HCT116 (cell line): ENCODE data around the gene DOCK9. TPM values are rescaled to one million over a fixed set of nuclear protein-coding genes. Genes with fewer than 3 reads are reported as not detected.

Experiments
- ATAC-seq: fragments of 200-7000 bp; cut with Tn5 transposase; 2 replicates; pipeline ENCODE4 v1.9.1; 2020; ENCODE audit warnings: mild to moderate bottlenecking, moderate library complexity
- BruUV-seq: library from RNA; stranded (reverse); fragments of 400-500 nt; replicated peaks from 2 replicates; lab custom pipeline; 2021; lab: Mats Ljungman, UMichigan
- CTCF ChIA-PET: fragments of 300-600 bp; sonication (Branson Sonifier 250); formaldehyde crosslinking; loops from one replicate; lab custom pipeline; 2021; ENCODE audit warnings: antibody characterized with exemption; lab: Charles Lee
- POLR2A ChIA-PET: fragments of 300-600, 350-600 bp; sonication (Branson Sonifier 250); formaldehyde crosslinking; loops from one replicate; lab custom pipeline; 2021; ENCODE audit warnings: antibody characterized with exemption; lab: Charles Lee
- RAD21 ChIA-PET, 2 experiments: fragments of 300-600 bp; sonication (Branson Sonifier 250); formaldehyde crosslinking; loops; one replicate each; lab custom pipeline; 2023; ENCODE audit warnings: low total read pairs in 2 of 2; ENCODE audit not compliant: uncharacterized antibody in 2 of 2, unreplicated experiment in 2 of 2, low non-redundant PET in 1 of 2; lab: Charles Lee
- DNase-seq: peaks from one replicate; pipeline ENCODE4 v3.0.0-alpha.2; 2010; ENCODE audit warnings: low read depth, low spot score
- H2AFZ ChIP-seq: fragments of 200-600 bp; shearing (Covaris generic), sonication (generic); 2 replicates; pipeline ENCODE4 v1.6.1; 2017; ENCODE audit warnings: low read depth, mixed run types, mixed read lengths, antibody characterized with exemption, low read length; ENCODE audit not compliant: poor library complexity, severe bottlenecking
- H3K27ac ChIP-seq: 2 replicates; pipeline ENCODE4 v1.5.1; 2012; ENCODE audit warnings: low read depth, low read length
- H3K27me3 ChIP-seq: fragments of 200-600 bp; sonication (generic); 2 replicates; pipeline ENCODE4 v1.6.1; 2016; ENCODE audit warnings: mixed run types, low read length, mixed read lengths; ENCODE audit not compliant: insufficient read depth
- H3K36me3 ChIP-seq, 2 experiments: fragments of 200-500 bp in 1 of 2; fragments of 200-600 bp in 1 of 2; sonication (Bioruptor generic) in 1 of 2; sonication (generic) in 1 of 2; 2 replicates each; pipeline versions ENCODE4 v1.5.1 to v1.6.1; 2014 to 2016; ENCODE audit warnings: low read length in 2 of 2, inconsistent platforms in 1 of 2, mixed read lengths in 1 of 2, mixed run types in 1 of 2; ENCODE audit not compliant: insufficient read depth in 2 of 2, control insufficient read depth in 1 of 2
- H3K4me1 ChIP-seq, 2 experiments: fragments of 200-600 bp in 1 of 2; sonication (generic) in 1 of 2; 2 replicates each; pipeline versions ENCODE4 v1.5.1 to v1.6.1; 2012 to 2017; ENCODE audit warnings: low read length in 2 of 2, inconsistent platforms in 1 of 2, mild to moderate bottlenecking in 1 of 2, mixed read lengths in 1 of 2, mixed run types in 1 of 2, moderate library complexity in 1 of 2; ENCODE audit not compliant: insufficient read depth in 2 of 2, control insufficient read depth in 1 of 2
- H3K4me2 ChIP-seq: fragments of 200-600 bp; sonication (generic); 2 replicates; pipeline ENCODE4 v1.6.1; 2017; ENCODE audit warnings: mixed run types, low read length, mixed read lengths
- H3K4me3 ChIP-seq, 2 experiments: fragments of 200-600 bp in 1 of 2; sonication (generic) in 1 of 2; replicated peaks in 1 of 2; 2 replicates each; pipeline ENCODE4 v1.5.1; 2011 to 2016; ENCODE audit warnings: low read length in 2 of 2, control low read depth in 1 of 2, low read depth in 1 of 2, mild to moderate bottlenecking in 1 of 2, mixed read lengths in 1 of 2, mixed run types in 1 of 2
- H3K79me2 ChIP-seq: fragments of 200-600 bp; sonication (generic); 2 replicates; pipeline ENCODE4 v1.6.1; 2017; ENCODE audit warnings: mild to moderate bottlenecking, mixed run types, low read length, moderate library complexity, mixed read lengths; ENCODE audit not compliant: insufficient read depth
- H3K9ac ChIP-seq: fragments of 200-600 bp; sonication (generic); 2 replicates; pipeline ENCODE4 v1.6.1; 2016; ENCODE audit warnings: low read length, mixed read lengths
- H3K9me2 ChIP-seq: fragments of 200-600 bp; sonication (generic), shearing (Covaris generic); 2 replicates; pipeline ENCODE4 v1.6.1; 2017; ENCODE audit warnings: mixed run types, mild to moderate bottlenecking, moderate library complexity; ENCODE audit not compliant: insufficient read depth
- H3K9me3 ChIP-seq, 2 experiments: fragments of 200-500 bp in 1 of 2; fragments of 200-600 bp in 1 of 2; sonication (Bioruptor generic) in 1 of 2; sonication (generic) in 1 of 2; 2 replicates each; pipeline ENCODE4 v1.6.1; 2014 to 2017; ENCODE audit warnings: low read length in 2 of 2, mixed read lengths in 2 of 2, inconsistent platforms in 1 of 2, low read depth in 1 of 2, mild to moderate bottlenecking in 1 of 2, mixed run types in 1 of 2, moderate library complexity in 1 of 2; ENCODE audit not compliant: control insufficient read depth in 1 of 2, insufficient read depth in 1 of 2
- H4K20me1 ChIP-seq: fragments of 200-600 bp; sonication (generic), shearing (Covaris generic); 2 replicates; pipeline ENCODE4 v1.6.1; 2017; ENCODE audit warnings: mixed run types, mild to moderate bottlenecking, moderate library complexity; ENCODE audit not compliant: insufficient read depth
- CEBPB ChIP-seq: IDR thresholded peaks from 2 replicates; pipeline ENCODE4 v1.6.1; 2012; ENCODE audit warnings: low read depth
- ELF1 ChIP-seq: IDR thresholded peaks from 2 replicates; pipeline ENCODE4 v1.6.1; 2012; ENCODE audit warnings: low read depth, borderline replicate concordance
- EZH2 ChIP-seq: fragments of 200-600 bp; sonication (generic); IDR thresholded peaks from 2 replicates; pipeline ENCODE4 v1.6.1; 2017; ENCODE audit warnings: antibody characterized with exemption, mixed run types
- EZH2phosphoT487 ChIP-seq: fragments of 200-600 bp; IDR thresholded peaks from 2 replicates; pipeline ENCODE4 v1.6.1; 2018; ENCODE audit warnings: antibody characterized with exemption, borderline replicate concordance
- FOSL1 ChIP-seq: IDR thresholded peaks from 2 replicates; pipeline ENCODE4 v1.6.1; 2012; ENCODE audit warnings: low read depth
- POLR2A ChIP-seq: IDR thresholded peaks from 2 replicates; pipeline ENCODE4 v1.7.0; 2011; ENCODE audit warnings: borderline replicate concordance; ENCODE audit not compliant: insufficient read depth, insufficient read length; ENCODE audit errors: extremely low read depth
- POLR2AphosphoS5 ChIP-seq: IDR thresholded peaks from 2 replicates; pipeline ENCODE4 v1.6.1; 2011; ENCODE audit warnings: mild to moderate bottlenecking, low read depth, low read length, moderate library complexity
- SIN3A ChIP-seq: IDR thresholded peaks from 2 replicates; pipeline ENCODE4 v1.6.1; 2012; ENCODE audit warnings: low read depth
- SP1 ChIP-seq: IDR thresholded peaks from 2 replicates; pipeline ENCODE4 v1.6.1; 2012; ENCODE audit warnings: low read depth
- SRF ChIP-seq: IDR thresholded peaks from 2 replicates; pipeline ENCODE4 v1.6.1; 2012; ENCODE audit warnings: low read depth
- ZFX ChIP-seq: fragments of 450-650 bp; IDR thresholded peaks from 2 replicates; pipeline ENCODE4 v1.6.1; 2017
- ZNF274 ChIP-seq: fragments of 200-500 bp; sonication (Bioruptor generic); IDR thresholded peaks from 2 replicates; pipeline ENCODE4 v1.6.1; 2014; ENCODE audit warnings: mild to moderate bottlenecking, low read depth, low read length, inconsistent platforms
- intact Hi-C: fragments of 100-400 bp; cut with micrococcal nuclease; formaldehyde crosslinking; loops from 2 replicates; pipeline ENCODE4 v1.10.0; 2022
- total RNA-seq: library from RNA; stranded (reverse); gene quantifications from one replicate; pipeline ENCODE4 v1.2.1, GENCODE V29; 2021; ENCODE audit not compliant: unreplicated experiment
- TF ChIP-seq, protein P1 (sequence below): IDR thresholded peaks from 2 replicates; pipeline ENCODE4 v1.6.1; 2012; ENCODE audit warnings: low read depth

DOCK9 gene
- total RNA-seq, 1 experiment from 2014 or later: 58.8 TPM

DNA sequence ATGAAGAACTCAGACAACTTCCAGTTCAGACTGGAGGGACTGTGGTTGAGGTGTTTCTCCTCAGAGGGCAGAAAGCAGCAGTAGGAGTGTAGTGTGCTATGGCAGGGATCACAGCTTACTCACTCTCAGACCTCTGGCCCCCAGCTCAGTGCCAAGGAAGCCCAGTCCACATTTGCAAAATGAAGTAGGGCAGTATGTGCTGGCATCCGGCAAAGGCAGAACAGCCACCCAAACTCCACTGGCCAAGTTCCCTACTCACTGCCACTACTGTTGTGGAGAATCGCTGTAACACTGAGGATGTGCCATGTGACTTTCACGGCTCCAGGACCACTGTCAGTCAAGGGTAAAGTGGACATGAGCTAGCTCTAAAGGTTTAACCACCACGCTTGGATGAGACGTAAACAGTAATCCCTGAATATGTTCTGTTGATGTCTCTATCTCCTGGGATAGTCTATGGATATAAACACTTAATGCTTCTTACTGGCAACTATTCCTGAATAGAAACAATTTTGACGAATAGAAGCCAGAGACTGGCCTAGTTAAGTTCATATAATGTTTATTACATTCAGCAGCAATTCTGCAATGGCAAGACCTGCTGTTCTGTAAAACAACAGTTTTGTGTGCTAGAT is 158.4 kb downstream of the DOCK9 start:
- RAD21 ChIA-PET: no interaction called here
- H3K36me3 ChIP-seq: no peaks in the 10 kb centered on the region; a peak in 1 of 4 replicates
- no peaks in the 10 kb centered on the region for H3K9me2 ChIP-seq
- H3K4me2 ChIP-seq: no peak overlapping the region
- no peak overlapping the region for H2AFZ ChIP-seq
- H3K4me1 ChIP-seq: 0 out of 4 replicates have a peak, but pooled peaks cover 0 to 1% of the 10 kb centered on the region in 2 experiments
- intact Hi-C loops: no loop called here
- H3K27me3 ChIP-seq: no peaks in the 10 kb centered on the region
- H3K4me3 ChIP-seq: no peak overlapping the region
- DNase-seq: no peak
- no TSS peak for BruUV-seq
- H3K27ac ChIP-seq: no peak overlapping the region
- CTCF ChIA-PET: no interaction called here
- no peaks in the 10 kb centered on the region for H3K79me2 ChIP-seq
- H4K20me1 ChIP-seq: no peaks in the 10 kb centered on the region
- no peak overlapping the region for H3K9ac ChIP-seq
- POLR2A ChIA-PET: no interaction called here
- TF ChIP-seq ZFX (no peak), ZNF274 (no peak), SP1 (no peak), SRF (no peak), POLR2A (no peak), FOSL1 (no peak), POLR2AphosphoS5 (no peak), EZH2phosphoT487 (no peak), SIN3A (no peak), CEBPB (no peak), EZH2 (no peak), ELF1 (no peak)
- TF ChIP-seq, protein P1, sequence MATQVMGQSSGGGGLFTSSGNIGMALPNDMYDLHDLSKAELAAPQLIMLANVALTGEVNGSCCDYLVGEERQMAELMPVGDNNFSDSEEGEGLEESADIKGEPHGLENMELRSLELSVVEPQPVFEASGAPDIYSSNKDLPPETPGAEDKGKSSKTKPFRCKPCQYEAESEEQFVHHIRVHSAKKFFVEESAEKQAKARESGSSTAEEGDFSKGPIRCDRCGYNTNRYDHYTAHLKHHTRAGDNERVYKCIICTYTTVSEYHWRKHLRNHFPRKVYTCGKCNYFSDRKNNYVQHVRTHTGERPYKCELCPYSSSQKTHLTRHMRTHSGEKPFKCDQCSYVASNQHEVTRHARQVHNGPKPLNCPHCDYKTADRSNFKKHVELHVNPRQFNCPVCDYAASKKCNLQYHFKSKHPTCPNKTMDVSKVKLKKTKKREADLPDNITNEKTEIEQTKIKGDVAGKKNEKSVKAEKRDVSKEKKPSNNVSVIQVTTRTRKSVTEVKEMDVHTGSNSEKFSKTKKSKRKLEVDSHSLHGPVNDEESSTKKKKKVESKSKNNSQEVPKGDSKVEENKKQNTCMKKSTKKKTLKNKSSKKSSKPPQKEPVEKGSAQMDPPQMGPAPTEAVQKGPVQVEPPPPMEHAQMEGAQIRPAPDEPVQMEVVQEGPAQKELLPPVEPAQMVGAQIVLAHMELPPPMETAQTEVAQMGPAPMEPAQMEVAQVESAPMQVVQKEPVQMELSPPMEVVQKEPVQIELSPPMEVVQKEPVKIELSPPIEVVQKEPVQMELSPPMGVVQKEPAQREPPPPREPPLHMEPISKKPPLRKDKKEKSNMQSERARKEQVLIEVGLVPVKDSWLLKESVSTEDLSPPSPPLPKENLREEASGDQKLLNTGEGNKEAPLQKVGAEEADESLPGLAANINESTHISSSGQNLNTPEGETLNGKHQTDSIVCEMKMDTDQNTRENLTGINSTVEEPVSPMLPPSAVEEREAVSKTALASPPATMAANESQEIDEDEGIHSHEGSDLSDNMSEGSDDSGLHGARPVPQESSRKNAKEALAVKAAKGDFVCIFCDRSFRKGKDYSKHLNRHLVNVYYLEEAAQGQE: no peak
- no peak for ATAC-seq
- H3K9me3 ChIP-seq: no peaks in the 10 kb centered on the region
